Measurements from ENCODE around the gene FBXO8.
"Not testable (repeated sequence)": the region's sequence is repeated elsewhere in the genome, so short reads cannot be mapped to it uniquely, and the experiment has no call there.

FBXO8 gene

DNA sequence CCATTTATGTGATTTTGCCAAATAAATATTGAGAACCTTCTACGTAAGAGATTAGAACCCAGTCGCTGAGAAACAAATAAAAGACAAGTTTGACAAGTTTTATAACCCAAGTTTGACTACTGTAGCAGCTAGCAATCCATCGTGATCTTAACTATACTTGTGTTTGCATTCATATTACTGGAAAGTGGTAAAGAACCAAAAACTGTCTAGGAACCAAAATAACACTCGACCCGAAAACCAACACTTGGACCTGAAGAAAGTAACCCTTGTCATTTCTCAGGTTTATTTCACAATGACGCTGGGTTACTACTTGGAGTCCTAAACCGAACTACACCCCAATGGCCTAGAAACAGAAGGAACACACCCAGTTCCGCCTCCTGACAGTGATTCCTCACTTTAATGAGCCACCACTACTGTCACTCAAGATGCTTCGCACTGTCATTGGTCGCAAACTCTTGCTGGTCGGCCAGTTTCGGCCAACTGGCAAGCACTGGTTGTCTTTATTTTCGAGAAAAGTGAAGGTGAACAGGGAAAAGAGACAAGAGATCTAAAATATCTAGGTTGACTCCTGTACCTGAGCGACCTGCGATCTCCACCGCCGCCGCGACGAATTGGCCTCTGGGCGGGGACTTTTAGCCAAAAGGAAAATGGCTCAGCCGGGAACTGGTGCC is 496 bp downstream of the FBXO8 start:
- ATAC-seq, result peak; percentile 98
- DNase-seq, result peak; percentile 71

- no peak for DNase-seq
- ATAC-seq, result no peak
Measured at GRCh38 chr4:174281901-174282300, 1.6 kb downstream of the FBXO8 start.

- no peak for ATAC-seq
Measured at GRCh38 chr4:174281182-174281737, 2.2 kb downstream of the FBXO8 start.

GRCh38 chr4:174279433-174280155 is 3.9 kb downstream of the FBXO8 start:
- ATAC-seq (no peak), DNase-seq (no peak)

More at GRCh38 chr4:174281182-174281737, 2.2 kb downstream of the FBXO8 start:
- no peak for DNase-seq

DNA sequence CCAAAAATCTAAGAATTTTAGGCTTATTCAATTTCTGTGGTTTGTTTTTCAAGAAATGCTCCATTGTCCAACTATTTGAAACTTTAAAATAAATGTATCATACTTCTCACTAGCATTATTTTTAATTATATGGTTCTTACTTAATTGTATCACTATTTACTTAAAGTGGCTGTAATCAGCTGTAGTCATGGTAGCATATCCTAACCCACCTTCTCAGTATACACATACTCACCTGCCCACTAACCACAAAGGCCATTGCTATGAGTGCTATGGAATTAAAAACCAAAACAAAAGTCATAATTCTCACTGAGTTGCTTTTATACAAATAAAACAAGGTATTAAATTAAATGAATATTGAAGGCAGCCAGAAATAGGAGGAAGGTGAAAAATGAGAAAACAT is 5.0 kb downstream of the FBXO8 start:
- DNase-seq (no peak), ATAC-seq (peak; percentile 49)

GRCh38 chr4:174277433-174277832 is 6.0 kb downstream of the FBXO8 start:
- DNase-seq (no peak), ATAC-seq (no peak)

GRCh38 chr4:174275101-174275500 is 8.4 kb downstream of the FBXO8 start:
- ATAC-seq (no peak), DNase-seq (no peak)

DNA sequence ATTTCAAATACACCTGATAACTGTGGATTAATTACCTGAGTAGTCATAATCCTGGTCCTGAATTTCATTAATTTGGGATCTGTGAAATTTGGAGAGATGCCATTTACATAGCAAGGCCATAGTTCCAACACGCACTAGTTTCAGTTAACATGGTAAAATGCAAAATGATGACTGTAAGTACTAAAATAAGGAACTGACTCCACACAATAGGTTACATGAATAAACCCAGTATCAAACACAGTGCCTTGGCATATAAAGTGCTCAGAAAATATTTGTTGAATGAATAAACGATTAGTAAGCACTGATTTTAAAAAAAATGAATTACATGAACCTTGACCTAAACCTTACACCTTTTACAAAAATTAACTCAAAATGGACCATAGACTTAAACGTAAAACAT is 9.0 kb downstream of the FBXO8 start:
- ATAC-seq (no peak), DNase-seq (no peak)

GRCh38 chr4:174273930-174274329 is 9.5 kb downstream of the FBXO8 start:
- no peak for ATAC-seq
- no peak for DNase-seq

GRCh38 chr4:174266416-174266815 is 17.1 kb downstream of the FBXO8 start:
- DNase-seq, result no peak
- ATAC-seq, result no peak

DNA sequence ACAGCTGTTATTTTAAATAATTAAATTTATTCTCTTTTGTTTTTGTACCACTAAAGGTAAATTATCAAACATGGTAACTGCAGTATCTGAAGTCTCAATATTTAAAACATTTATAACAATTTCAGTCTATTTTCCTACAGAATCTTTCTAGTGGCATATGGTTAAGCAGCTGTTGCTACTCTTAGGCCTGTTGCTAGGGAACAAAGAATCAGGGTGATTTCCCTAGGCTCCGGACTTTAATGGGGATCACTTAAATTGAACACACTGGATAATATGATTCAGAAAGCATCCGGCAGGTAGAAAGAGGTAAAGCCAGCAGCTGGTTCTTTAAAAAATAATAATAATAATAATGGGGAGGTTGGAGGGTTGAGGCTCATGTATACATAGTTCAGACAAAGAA is 17.6 kb downstream of the FBXO8 start:
- ATAC-seq (no peak), DNase-seq (no peak)

GRCh38 chr4:174263445-174263736 is 20.1 kb downstream of the FBXO8 start:
- no peak for DNase-seq
- ATAC-seq, result no peak

DNA sequence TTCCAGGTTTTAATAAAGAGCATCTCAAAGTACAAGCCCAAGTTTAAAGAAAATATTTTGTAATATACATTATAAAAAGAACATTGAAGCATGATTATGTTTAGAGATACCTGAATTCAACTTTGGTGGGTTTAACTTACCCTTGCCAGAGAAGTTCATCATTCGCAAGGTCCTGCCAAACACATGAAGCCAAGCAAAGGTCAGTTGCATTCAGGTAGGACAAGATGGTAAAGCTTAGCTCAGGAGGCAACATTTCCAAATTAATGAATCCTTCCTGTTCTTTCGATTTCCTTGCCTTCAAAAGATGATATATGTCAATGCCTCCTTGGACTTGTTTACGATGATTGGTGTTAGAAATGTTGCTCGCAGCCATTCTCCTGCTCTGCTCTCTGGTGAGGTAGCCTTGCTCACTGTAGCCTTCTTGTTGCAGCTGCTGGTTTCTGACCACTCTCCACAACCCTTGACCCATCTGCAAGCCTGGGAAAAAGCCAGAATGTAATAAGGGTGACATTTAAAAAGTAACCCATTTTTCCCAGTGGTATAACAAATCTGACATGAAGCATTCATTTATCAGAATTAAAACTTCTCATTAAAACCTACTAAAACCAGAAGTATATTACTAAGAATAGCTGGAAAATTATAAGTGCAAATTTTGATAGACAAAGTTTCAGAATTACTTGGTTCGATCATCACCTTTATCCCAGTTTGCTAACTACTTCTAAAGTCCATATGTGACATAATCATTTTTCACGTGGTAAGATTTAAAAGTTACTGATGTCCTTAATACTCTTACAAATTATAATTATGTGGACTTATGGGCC is 20.6 kb downstream of the FBXO8 start:
- no peak for ATAC-seq
- DNase-seq, result no peak

- ATAC-seq, DNase-seq: not testable (repeated sequence)
Measured at GRCh38 chr4:174261432-174261831, 22.0 kb downstream of the FBXO8 start.

DNA sequence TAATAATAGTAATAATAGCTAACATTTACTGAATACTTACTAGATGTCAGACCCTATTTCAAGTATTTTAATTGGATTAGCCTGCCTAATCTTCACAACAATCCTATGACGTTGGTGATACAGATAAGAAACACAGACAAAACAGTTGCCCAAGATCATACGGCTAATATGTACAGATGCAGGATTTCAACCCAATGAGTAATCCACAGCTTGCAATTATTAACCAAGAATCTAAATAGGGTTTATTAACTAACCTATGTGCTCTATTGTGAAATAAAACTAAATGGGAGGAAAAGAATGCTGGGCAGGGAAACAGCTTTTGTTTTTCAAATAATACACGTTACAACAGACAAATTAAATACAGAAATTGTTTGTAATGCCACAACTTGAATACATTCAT is 23.4 kb downstream of the FBXO8 start:
- no peak for DNase-seq
- ATAC-seq, result no peak

DNA sequence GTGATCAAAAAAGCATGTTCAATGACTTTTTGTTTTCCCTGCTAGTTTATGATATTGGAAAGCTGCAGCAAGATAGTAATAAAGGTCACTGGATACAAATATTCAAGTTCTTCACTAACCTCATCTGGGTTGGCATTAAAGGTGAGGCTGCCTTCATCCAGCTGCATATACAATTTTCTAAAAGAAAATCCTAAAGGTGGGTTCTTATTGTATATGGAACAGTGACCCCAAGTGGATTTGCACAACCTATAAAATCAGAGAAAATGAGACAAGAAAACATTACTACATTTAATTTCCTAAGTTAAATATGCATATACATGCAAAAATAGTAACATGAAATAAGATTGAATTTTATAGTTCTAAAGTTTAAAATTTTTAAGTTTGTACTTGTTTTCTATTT is 23.9 kb downstream of the FBXO8 start:
- no peak for ATAC-seq
- no peak for DNase-seq

GRCh38 chr4:174256277-174256713 is 27.2 kb downstream of the FBXO8 start:
- ATAC-seq (no peak), DNase-seq (no peak)

DNA sequence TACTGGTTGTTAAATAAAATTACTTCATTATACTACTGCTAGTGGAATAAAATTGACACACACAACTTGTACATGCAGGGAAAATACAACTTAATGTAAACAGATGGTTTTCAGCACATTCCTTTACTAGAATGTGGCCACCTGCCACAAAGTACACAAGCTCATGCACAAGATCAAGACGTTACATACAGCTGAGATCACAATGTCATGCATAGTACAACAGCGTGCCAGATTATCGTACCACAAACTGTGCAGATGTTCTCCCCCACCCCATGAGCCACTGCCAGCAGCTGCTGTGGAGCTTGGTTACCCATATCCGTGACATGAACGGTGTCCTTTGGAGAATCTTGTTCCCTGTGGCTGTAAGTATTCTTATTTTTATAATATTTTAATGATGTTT is 27.7 kb downstream of the FBXO8 start:
- ATAC-seq (no peak), DNase-seq (no peak)

GRCh38 chr4:174255374-174255773 is 28.1 kb downstream of the FBXO8 start:
- ATAC-seq, result no peak
- DNase-seq, result no peak

- ATAC-seq, result no peak
Measured at GRCh38 chr4:174254613-174255012, 28.9 kb downstream of the FBXO8 start.

DNA sequence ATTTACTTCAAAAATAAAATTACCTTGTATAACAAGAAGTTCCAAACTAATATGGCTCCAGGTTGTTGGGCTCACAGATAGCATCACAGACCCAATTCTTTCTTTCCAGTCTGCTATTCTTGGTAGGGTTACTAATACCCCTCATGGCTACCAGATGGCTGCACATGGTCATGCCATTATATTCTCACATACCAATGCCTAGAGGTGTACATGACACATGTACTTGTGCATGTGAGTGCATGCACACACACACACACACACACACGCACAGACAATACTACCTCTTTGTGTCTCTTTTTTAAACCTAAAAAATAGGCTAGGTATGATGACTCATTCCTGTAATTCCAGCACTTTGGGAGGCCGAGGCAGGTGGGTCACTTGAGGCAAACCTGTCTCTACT is 31.1 kb downstream of the FBXO8 start:
- DNase-seq (no peak), ATAC-seq (no peak)

More at GRCh38 chr4:174254613-174255012, 28.9 kb downstream of the FBXO8 start:
- DNase-seq, result no peak

DNA sequence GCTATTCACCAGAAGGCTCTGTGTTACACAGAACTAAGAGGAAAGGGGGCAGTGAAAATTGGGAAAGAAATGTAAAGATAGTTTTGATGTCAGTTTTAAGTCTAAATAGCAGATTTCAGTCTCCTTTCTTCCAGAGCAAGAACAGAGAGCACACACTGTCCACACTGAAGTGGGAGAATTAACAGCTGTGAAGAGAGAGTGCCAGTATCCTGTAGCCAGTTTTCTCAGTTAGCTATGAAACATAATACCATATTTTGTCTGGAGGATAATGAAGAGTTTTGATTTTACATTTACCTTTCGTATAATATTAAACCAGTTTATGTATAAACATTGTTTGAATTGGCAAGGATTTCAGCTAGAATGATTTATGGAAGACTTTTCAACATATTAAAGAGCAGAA is 35.1 kb downstream of the FBXO8 start:
- no peak for DNase-seq
- no peak for ATAC-seq

- DNase-seq (no peak), ATAC-seq (no peak)
Measured at GRCh38 chr4:174245714-174246113, 37.8 kb downstream of the FBXO8 start.

All from stimulated activated naive CD8-positive, alpha-beta T cell treated with anti-CD3 and anti-CD28 coated beads, Interleukin-15, Interleukin-2, amounts not matched to agents 100 U/mL and 50 U/mL, for 24 hours (primary cell).